K562 (cell line): Measurements from ENCODE around the gene ATF5. TPM values are rescaled to one million over a fixed set of nuclear protein-coding genes. Genes with fewer than 3 reads are reported as not detected.
A peak's percentile ranks its signal among the peaks of the same experiment; 100 is the strongest.

Experiments used
- ADNP ChIP-seq: fragments of 200-800 bp; sonication (Bioruptor generic); IDR thresholded peaks from 2 replicates; pipeline ENCODE4 v1.6.1; 2016; ENCODE audit warnings: missing genetic modification characterization, missing compliant biosample characterization
- ATF4 ChIP-seq: fragments of 450-650 bp; formaldehyde crosslinking; IDR thresholded peaks from 2 replicates; pipeline ENCODE4 v1.4.0; 2022; ENCODE audit warnings: mild to moderate bottlenecking, moderate library complexity
- CEBPB ChIP-seq: fragments of 450-650 bp; IDR thresholded peaks from 2 replicates; pipeline ENCODE4 v1.6.1; 2016; ENCODE audit warnings: missing genetic modification characterization, missing compliant biosample characterization
- CREB1 ChIP-seq, 2 experiments: sonication (generic) in 1 of 2; formaldehyde crosslinking in 1 of 2; IDR thresholded peaks; 2 replicates each; pipeline versions ENCODE4 v1.6.1 to v1.8.0; 2012 to 2022; ENCODE audit warnings: inconsistent platforms in 1 of 2, mild to moderate bottlenecking in 1 of 2, missing genetic modification reagents in 1 of 2, moderate library complexity in 1 of 2
- DPF2 ChIP-seq: fragments of 450-650 bp; IDR thresholded peaks from 2 replicates; pipeline ENCODE4 v1.6.1; 2016
- KDM2B ChIP-seq: fragments of 250-450 bp; sonication (Bioruptor Pico); IDR thresholded peaks from 2 replicates; pipeline ENCODE4 v1.8.0; 2021; ENCODE audit warnings: mild to moderate bottlenecking, moderate library complexity
- LCOR ChIP-seq: sonication (generic); formaldehyde crosslinking; IDR thresholded peaks from 2 replicates; pipeline ENCODE4 v1.8.0; 2022; ENCODE audit warnings: mild to moderate bottlenecking, missing genetic modification reagents
- MYC ChIP-seq, 2 experiments: fragments of 250-450 bp in 1 of 2; sonication (Bioruptor Pico) in 1 of 2; IDR thresholded peaks; 2 replicates each; pipeline versions ENCODE4 v1.5.1 to v1.6.1; 2012 to 2021; ENCODE audit warnings: low read depth in 2 of 2, borderline replicate concordance in 1 of 2, improper control_type of control experiment in 1 of 2, low read length in 1 of 2, mild to moderate bottlenecking in 1 of 2, moderate library complexity in 1 of 2
- POLR2A ChIP-seq: fragments of 450-650 bp; conservative IDR thresholded peaks from 2 replicates; pipeline ENCODE4 v1.6.1; 2016
- POLR2AphosphoS2 ChIP-seq: IDR thresholded peaks from 2 replicates; pipeline ENCODE4 v1.6.1; 2012; ENCODE audit warnings: low read length, improper control_type of control experiment
- POLR2G ChIP-seq: fragments of 200-400 bp; formaldehyde crosslinking; IDR thresholded peaks from 2 replicates; pipeline ENCODE4 v1.6.1; 2017; ENCODE audit warnings: low read depth, mild to moderate bottlenecking, antibody characterized with exemption, low read length, moderate library complexity
- RBM34 ChIP-seq: fragments of 200-400 bp; formaldehyde crosslinking; IDR thresholded peaks from 2 replicates; pipeline ENCODE4 v1.6.1; 2018; ENCODE audit warnings: low read length, borderline replicate concordance; ENCODE audit not compliant: insufficient read depth
- RHOXF2B ChIP-seq: fragments of 250-450 bp; sonication (Bioruptor Pico); conservative IDR thresholded peaks from 2 replicates; pipeline ENCODE4 v1.5.1; 2021
- TCF3 ChIP-seq: sonication (generic); formaldehyde crosslinking; IDR thresholded peaks from 2 replicates; pipeline ENCODE4 v1.4.0; 2020; ENCODE audit warnings: mild to moderate bottlenecking, missing genetic modification reagents
- TEAD1 ChIP-seq, 2 experiments: fragments of 450-650 bp in 1 of 2; sonication (generic) in 1 of 2; formaldehyde crosslinking; IDR thresholded peaks; 2 replicates each; pipeline versions ENCODE4 v1.4.0 to v1.8.0; 2020 to 2022; ENCODE audit warnings: mild to moderate bottlenecking in 2 of 2, missing genetic modification reagents in 1 of 2
- ZFPM2 ChIP-seq: fragments of 250-450 bp; sonication (Bioruptor Pico); IDR thresholded peaks from 2 replicates; pipeline ENCODE4 v1.5.1; 2022; ENCODE audit warnings: mild to moderate bottlenecking
- ZNF121 ChIP-seq: sonication (generic); formaldehyde crosslinking; conservative IDR thresholded peaks from 2 replicates; pipeline ENCODE4 v1.8.0; 2022; ENCODE audit warnings: missing genetic modification reagents
- ZNF232 ChIP-seq: sonication (generic); formaldehyde crosslinking; IDR thresholded peaks from 2 replicates; pipeline ENCODE4 v1.8.0; 2022; ENCODE audit warnings: mild to moderate bottlenecking, missing genetic modification reagents
- ZNF41 ChIP-seq: fragments of 250-450 bp; sonication (Bioruptor Pico); conservative IDR thresholded peaks from 2 replicates; pipeline ENCODE4 v1.4.0; 2020; ENCODE audit warnings: mild to moderate bottlenecking
- ZZZ3 ChIP-seq: fragments of 450-650 bp; IDR thresholded peaks from 2 replicates; pipeline ENCODE4 v1.6.1; 2016; ENCODE audit warnings: antibody characterized with exemption, mild to moderate bottlenecking, moderate library complexity
- polyA plus RNA-seq, 8 experiments: library from polyadenylated mRNA; depleted of rRNA in 4 of 8; stranded (reverse) in 5 of 8; unstranded in 3 of 8; fragments of >200 nt; fragmentation: Nextera tagmentation in 2 of 8; fragmentation: Illumina TruSeq in 1 of 8; extraction: Ambion mirVana in 2 of 8; extraction: Trizol in 1 of 8; gene quantifications; 2 replicates each; pipeline versions ENCODE4 v1.2.1 to v1.2.3, GENCODE V29; 2011 to 2014; ENCODE audit warnings: inconsistent platforms in 1 of 8, missing spikeins in 1 of 8
- total RNA-seq, 7 experiments: library from RNA; depleted of rRNA in 6 of 7; stranded (reverse); fragments of >200 nt in 6 of 7; fragmentation: Illumina TruSeq in 2 of 7; extraction: Trizol in 2 of 7; gene quantifications; 2 replicates each; pipeline versions ENCODE4 v1.2.1 to v1.2.3, GENCODE V29; 2011 to 2021; ENCODE audit warnings: low replicate concordance in 1 of 7
- TF ChIP-seq, protein P1 (sequence below): sonication (generic); formaldehyde crosslinking; IDR thresholded peaks from 2 replicates; pipeline ENCODE4 v1.8.0; 2022; ENCODE audit warnings: mild to moderate bottlenecking, missing genetic modification reagents
- TF ChIP-seq, protein P2 (sequence below): fragments of 250-450 bp; sonication (Bioruptor Pico); IDR thresholded peaks from 2 replicates; pipeline ENCODE4 v1.5.0; 2021
- TF ChIP-seq, protein P3 (sequence below): fragments of 250-450 bp; sonication (Bioruptor Pico); IDR thresholded peaks from 2 replicates; pipeline ENCODE4 v1.4.0; 2020; ENCODE audit warnings: mild to moderate bottlenecking, moderate library complexity

The ATF5 gene
- total and polyA plus RNA-seq, 9 of the 15 experiments (the other 6 are each of a cell fraction or from before 2014, with no cell fraction given): 3.0 to 57.6 (median 11.1) TPM

- TF ChIP-seq ATF4 (CRISPR knock-in tag) (no peak), KDM2B (no peak), POLR2AphosphoS2 (peak; percentile 86; the same call in 1 of the 2 replicates), ZNF41 (CRISPR knock-in tag) (0 out of 2 replicates have a peak, but pooled peaks have one; percentile 11), TCF3 (CRISPR knock-in tag) (no peak), DPF2 (no peak), ZZZ3 (no peak), ZFPM2 (CRISPR knock-in tag) (no peak), RBM34 (no peak), ZNF121 (CRISPR knock-in tag) (no peak), ZNF232 (CRISPR knock-in tag) (no peak), POLR2A (0 out of 2 replicates have a peak, but pooled peaks have one; percentile 33), POLR2G (peak; percentile 54), RHOXF2B (CRISPR knock-in tag) (0 out of 2 replicates have a peak, but pooled peaks have one; percentile 14), ADNP (tag) (no peak), TEAD1 (CRISPR knock-in tag; IDR thresholded peaks at IDR 0.05) (peak in 1 of 2 experiments; percentile 29; a peak in 1 of 4 replicates), CREB1 (IDR thresholded peaks at IDR 0.05) (no peak), CREB1 (CRISPR knock-in tag; IDR thresholded peaks at IDR 0.05) (no peak), LCOR (no peak), CEBPB (tag) (no peak), MYC (IDR thresholded peaks at IDR 0.05; ENCODE audit: low read depth, low read length) (no peak), MYC (CRISPR knock-in tag; IDR thresholded peaks at IDR 0.05; ENCODE audit: borderline replicate concordance, low read depth) (0 out of 2 replicates have a peak, but pooled peaks have one; percentile 16)
- TF ChIP-seq, protein P1, sequence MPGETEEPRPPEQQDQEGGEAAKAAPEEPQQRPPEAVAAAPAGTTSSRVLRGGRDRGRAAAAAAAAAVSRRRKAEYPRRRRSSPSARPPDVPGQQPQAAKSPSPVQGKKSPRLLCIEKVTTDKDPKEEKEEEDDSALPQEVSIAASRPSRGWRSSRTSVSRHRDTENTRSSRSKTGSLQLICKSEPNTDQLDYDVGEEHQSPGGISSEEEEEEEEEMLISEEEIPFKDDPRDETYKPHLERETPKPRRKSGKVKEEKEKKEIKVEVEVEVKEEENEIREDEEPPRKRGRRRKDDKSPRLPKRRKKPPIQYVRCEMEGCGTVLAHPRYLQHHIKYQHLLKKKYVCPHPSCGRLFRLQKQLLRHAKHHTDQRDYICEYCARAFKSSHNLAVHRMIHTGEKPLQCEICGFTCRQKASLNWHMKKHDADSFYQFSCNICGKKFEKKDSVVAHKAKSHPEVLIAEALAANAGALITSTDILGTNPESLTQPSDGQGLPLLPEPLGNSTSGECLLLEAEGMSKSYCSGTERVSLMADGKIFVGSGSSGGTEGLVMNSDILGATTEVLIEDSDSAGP: no peak
- TF ChIP-seq, protein P2, sequence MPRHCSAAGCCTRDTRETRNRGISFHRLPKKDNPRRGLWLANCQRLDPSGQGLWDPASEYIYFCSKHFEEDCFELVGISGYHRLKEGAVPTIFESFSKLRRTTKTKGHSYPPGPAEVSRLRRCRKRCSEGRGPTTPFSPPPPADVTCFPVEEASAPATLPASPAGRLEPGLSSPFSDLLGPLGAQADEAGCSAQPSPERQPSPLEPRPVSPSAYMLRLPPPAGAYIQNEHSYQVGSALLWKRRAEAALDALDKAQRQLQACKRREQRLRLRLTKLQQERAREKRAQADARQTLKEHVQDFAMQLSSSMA (CRISPR knock-in tag): no peak
- TF ChIP-seq, protein P3, sequence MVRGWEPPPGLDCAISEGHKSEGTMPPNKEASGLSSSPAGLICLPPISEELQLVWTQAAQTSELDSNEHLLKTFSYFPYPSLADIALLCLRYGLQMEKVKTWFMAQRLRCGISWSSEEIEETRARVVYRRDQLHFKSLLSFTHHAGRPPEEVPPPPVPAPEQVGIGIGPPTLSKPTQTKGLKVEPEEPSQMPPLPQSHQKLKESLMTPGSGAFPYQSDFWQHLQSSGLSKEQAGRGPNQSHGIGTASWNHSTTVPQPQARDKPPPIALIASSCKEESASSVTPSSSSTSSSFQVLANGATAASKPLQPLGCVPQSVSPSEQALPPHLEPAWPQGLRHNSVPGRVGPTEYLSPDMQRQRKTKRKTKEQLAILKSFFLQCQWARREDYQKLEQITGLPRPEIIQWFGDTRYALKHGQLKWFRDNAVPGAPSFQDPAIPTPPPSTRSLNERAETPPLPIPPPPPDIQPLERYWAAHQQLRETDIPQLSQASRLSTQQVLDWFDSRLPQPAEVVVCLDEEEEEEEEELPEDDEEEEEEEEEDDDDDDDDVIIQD (CRISPR knock-in tag): no peak
These were observed 2.5 kb downstream of the ATF5 start (continued) for GRCh38 chr19:49931293-49932040.
